Aorta (tissue), 5 donors: ENCODE results near the gene ADAMTS16. TPM values are rescaled to one million over a fixed set of nuclear protein-coding genes. Genes with fewer than 3 reads are reported as not detected.
A peak's percentile ranks its signal among the peaks of the same experiment; 100 is the strongest.

Experiments
- ATAC-seq: fragments of 200-7000 bp; cut with Tn5 transposase; one replicate; pipeline ENCODE4 v1.9.1; 2022; ENCODE audit warnings: moderate library complexity; ENCODE audit not compliant: low FRiP score
- DNase-seq, 2 donors: peaks; one replicate each; pipeline ENCODE4 v3.0.0-alpha.2; 2020
- H3K27ac ChIP-seq, 2 donors: one replicate each; pipeline ENCODE4 v1.5.1; 2013; ENCODE audit warnings: low read length in 2 of 2, mild to moderate bottlenecking in 2 of 2, moderate library complexity in 2 of 2, control low read depth in 1 of 2, inconsistent platforms in 1 of 2, low read depth in 1 of 2
- H3K27me3 ChIP-seq, 2 donors: one replicate each; pipeline ENCODE4 v1.6.1; 2013; ENCODE audit warnings: control low read depth in 1 of 2, low read length in 1 of 2, mild to moderate bottlenecking in 1 of 2, moderate library complexity in 1 of 2; ENCODE audit not compliant: insufficient read depth in 2 of 2, control insufficient read depth in 1 of 2
- H3K36me3 ChIP-seq, 2 donors: one replicate each; pipeline ENCODE4 v1.6.1; 2013; ENCODE audit warnings: control low read depth in 1 of 2, low read length in 1 of 2, mild to moderate bottlenecking in 1 of 2; ENCODE audit not compliant: insufficient read depth in 2 of 2, control insufficient read depth in 1 of 2
- H3K4me1 ChIP-seq, 2 donors: one replicate each; pipeline ENCODE4 v1.6.1; 2013; ENCODE audit warnings: low read length in 2 of 2, control low read depth in 1 of 2, mild to moderate bottlenecking in 1 of 2, moderate library complexity in 1 of 2; ENCODE audit not compliant: insufficient read depth in 2 of 2, control insufficient read depth in 1 of 2
- H3K4me3 ChIP-seq, 2 donors: one replicate each; pipeline ENCODE4 v1.5.1; 2013; ENCODE audit warnings: low read length in 2 of 2, control low read depth in 1 of 2, mild to moderate bottlenecking in 1 of 2
- H3K9me3 ChIP-seq: one replicate; pipeline ENCODE4 v1.6.1; 2013; ENCODE audit warnings: mild to moderate bottlenecking, low read length; ENCODE audit not compliant: control insufficient read depth
- WGBS, 2 donors: extraction: QIAGEN DNeasy Blood & Tissue Kit; methylation state at CpG; one replicate each; pipeline ENCODE4 v1.1.7; 2013; 5-methylcytosine and 5-hydroxymethylcytosine counted together
- intact Hi-C, 2 donors: fragments of 100-400 bp; cut with DNase I; formaldehyde crosslinking; loops; one replicate each; pipeline versions ENCODE4 v1.14.2 to v1.15.0; 2022
- polyA plus RNA-seq, 2 donors: library from polyadenylated mRNA; stranded (reverse); fragments of 200-250 nt; gene quantifications; one replicate each; pipeline ENCODE4 v1.2.3, GENCODE V29; 2013
- total RNA-seq, 2 donors: library from RNA; stranded (reverse); fragmentation: NEBNext Ultra II Directional; extraction: Animal tissue kit (Norgen Biotek cat#: 25700); gene quantifications; one replicate each; pipeline ENCODE4 v1.2.1, GENCODE V29; 2021
- donor health status: healthy with polysubstance abuse.
- donor health status: Bipolar disorder and iron deficiency.
- donor health status: DM: no; HTN: no; CAD: no.
- donor health status: DM: no; HTN: no; CAD: no.
- donor health status: DM: yes; HTN: yes; CAD: no.

Gene ADAMTS16
- total and polyA plus RNA-seq, 4 donors: 0.10 to 0.81 TPM; not detected in 2

- 63 to 70% methylated on average over 8 of the region's 8 CpGs for WGBS, 2 donors
- Histone ChIP-seq H3K4me1 (no peaks in the 10 kb centered on the region), H3K36me3 (no peaks in the 10 kb centered on the region), H3K27ac (no peak overlapping the region), H3K9me3 (peaks cover 1% of the 10 kb centered on the region), H3K4me3 (no peak overlapping the region), H3K27me3 (peaks cover 0 to 2% of the 10 kb centered on the region in 2 donors)
- no peak for DNase-seq
- ATAC-seq: no peak
- intact Hi-C loops: no loop called here
Observed at GRCh38 chr5:5231576-5231975, 91.4 kb downstream of the ADAMTS16 start.

- intact Hi-C loops: no loop called here
- WGBS, 2 donors: 79 to 81% methylated on average over 11 of the region's 11 CpGs
- no peak for ATAC-seq
Observed at GRCh38 chr5:5234912-5235311, 94.8 kb downstream of the ADAMTS16 start.

GRCh38 chr5:5235685-5236084 is 95.6 kb downstream of the ADAMTS16 start:
- 26 to 34% methylated on average over 4 of the region's 4 CpGs for WGBS, 2 donors
- Histone ChIP-seq H3K36me3 (no peaks in the 10 kb centered on the region), H3K4me3 (no peak overlapping the region), H3K9me3 (peaks cover 1% of the 10 kb centered on the region), H3K27me3 (peaks cover 0 to 2% of the 10 kb centered on the region in 2 donors), H3K4me1 (no peaks in the 10 kb centered on the region), H3K27ac (no peak overlapping the region)
- intact Hi-C loops: no loop called here
- ATAC-seq (no peak), DNase-seq (no peak)

More at GRCh38 chr5:5234912-5235311, 94.8 kb downstream of the ADAMTS16 start:
- DNase-seq: no peak
- Histone ChIP-seq H3K36me3 (no peaks in the 10 kb centered on the region), H3K27ac (no peak overlapping the region), H3K27me3 (peaks cover 0 to 2% of the 10 kb centered on the region in 2 donors), H3K9me3 (peaks cover 1% of the 10 kb centered on the region), H3K4me3 (no peak overlapping the region), H3K4me1 (no peaks in the 10 kb centered on the region)

DNA sequence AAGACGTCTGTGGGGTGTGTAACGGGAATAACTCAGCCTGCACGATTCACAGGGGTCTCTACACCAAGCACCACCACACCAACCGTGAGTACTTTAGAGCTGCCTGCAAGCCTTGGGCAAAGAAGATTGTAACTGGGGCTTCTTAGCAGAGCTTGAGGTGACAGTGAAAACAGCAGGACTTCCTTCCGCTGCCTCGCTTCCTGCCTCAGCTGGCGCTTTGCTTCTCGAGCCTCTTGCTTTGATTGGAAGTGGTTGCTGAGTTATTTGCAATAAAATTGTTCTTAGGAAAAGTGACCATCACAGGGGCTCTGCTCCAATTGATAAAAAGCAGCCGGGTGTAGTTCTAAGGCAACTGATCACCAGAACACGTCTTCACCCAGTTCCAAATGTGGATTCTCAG is 99.1 kb downstream of the ADAMTS16 start:
- Histone ChIP-seq H3K9me3 (peaks cover 1% of the 10 kb centered on the region), H3K4me1 (no peaks in the 10 kb centered on the region), H3K27me3 (peaks cover 0 to 2% of the 10 kb centered on the region in 2 donors), H3K27ac (no peak overlapping the region), H3K36me3 (no peaks in the 10 kb centered on the region), H3K4me3 (no peak overlapping the region)
- intact Hi-C loops: no loop called here
- ATAC-seq (peak; percentile 46), DNase-seq (no peak)
- 74 to 80% methylated on average over 10 of the region's 10 CpGs for WGBS, 2 donors

DNA sequence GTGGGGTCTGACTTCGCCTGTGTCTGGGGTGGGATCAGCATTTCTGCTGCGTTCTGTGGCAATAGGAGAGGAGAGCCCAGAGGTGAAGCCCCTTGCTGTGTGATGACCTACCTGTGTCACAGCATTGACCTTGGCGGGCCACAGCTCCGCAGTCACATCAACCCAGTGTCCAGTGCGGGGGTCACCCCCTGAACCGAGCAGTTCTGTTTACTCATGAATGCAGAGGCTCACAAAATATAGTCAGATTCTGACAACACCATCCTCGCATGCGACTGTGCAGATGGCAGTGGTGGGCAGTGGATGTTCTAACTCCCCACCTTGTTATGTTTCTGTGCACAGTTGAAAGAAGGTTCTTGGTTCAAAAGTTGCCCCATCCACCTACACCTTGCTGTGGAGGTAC is 100.1 kb downstream of the ADAMTS16 start:
- DNase-seq: no peak
- Histone ChIP-seq H3K4me1 (no peaks in the 10 kb centered on the region), H3K9me3 (no peaks in the 10 kb centered on the region), H3K4me3 (no peak overlapping the region), H3K27me3 (no peaks in the 10 kb centered on the region), H3K27ac (no peak overlapping the region), H3K36me3 (no peaks in the 10 kb centered on the region)
- ATAC-seq: no peak
- intact Hi-C loops: no loop called here
- 89 to 92% methylated on average over 8 of the region's 8 CpGs for WGBS, 2 donors

GRCh38 chr5:5242056-5242455 is 101.9 kb downstream of the ADAMTS16 start:
- intact Hi-C loops: no loop called here
- no peaks in the 10 kb centered on the region for H3K4me1 ChIP-seq
- H3K36me3 ChIP-seq: no peaks in the 10 kb centered on the region
- H3K27ac ChIP-seq: no peak overlapping the region
- WGBS, 2 donors: 85 to 88% methylated on average over 11 of the region's 11 CpGs
- no peak overlapping the region for H3K4me3 ChIP-seq
- H3K9me3 ChIP-seq: no peaks in the 10 kb centered on the region
- ATAC-seq (no peak), DNase-seq (no peak)
- H3K27me3 ChIP-seq: no peaks in the 10 kb centered on the region

GRCh38 chr5:5246736-5247135 is 106.6 kb downstream of the ADAMTS16 start:
- 92 to 94% methylated on average over 8 of the region's 8 CpGs for WGBS, 2 donors

GRCh38 chr5:5250758-5251157 is 110.6 kb downstream of the ADAMTS16 start:
- ATAC-seq: no peak
- Histone ChIP-seq H3K27me3 (no peaks in the 10 kb centered on the region), H3K27ac (no peak overlapping the region), H3K9me3 (peaks cover 1% of the 10 kb centered on the region), H3K4me3 (no peak overlapping the region), H3K4me1 (no peaks in the 10 kb centered on the region), H3K36me3 (no peaks in the 10 kb centered on the region)
- WGBS, 2 donors: 82 to 86% methylated on average over 6 of the region's 6 CpGs
- no peak for DNase-seq
- intact Hi-C loops: no loop called here

More at GRCh38 chr5:5246736-5247135, 106.6 kb downstream of the ADAMTS16 start:
- no peaks in the 10 kb centered on the region for H3K27me3 ChIP-seq
- intact Hi-C loops: no loop called here
- ATAC-seq: no peak
- H3K4me1 ChIP-seq: no peaks in the 10 kb centered on the region
- peaks cover 1% of the 10 kb centered on the region for H3K9me3 ChIP-seq
- H3K36me3 ChIP-seq: no peaks in the 10 kb centered on the region
- H3K4me3 ChIP-seq: no peak overlapping the region
- DNase-seq: no peak
- no peak overlapping the region for H3K27ac ChIP-seq

- 75 to 80% methylated on average over 8 of the region's 8 CpGs for WGBS, 2 donors
- Histone ChIP-seq H3K9me3 (peaks cover 1% of the 10 kb centered on the region), H3K27ac (no peak overlapping the region), H3K27me3 (no peaks in the 10 kb centered on the region), H3K36me3 (no peaks in the 10 kb centered on the region), H3K4me3 (no peak overlapping the region), H3K4me1 (no peaks in the 10 kb centered on the region)
- no peak for ATAC-seq
- intact Hi-C loops: no loop called here
- no peak for DNase-seq
Observed at GRCh38 chr5:5252106-5252505, 112.0 kb downstream of the ADAMTS16 start.
